NCI-H146 treated with DMSO at 0.1 percent for 48 hours (cell line): Measurements from ENCODE around the gene MLLT11.
"Not testable (repeated sequence)": the region's sequence is repeated elsewhere in the genome, so short reads cannot be mapped to it uniquely, and the experiment has no call there.

Experiments
- DNase-seq: peaks from one replicate; lab custom pipeline; 2025; ENCODE audit not compliant: unreplicated experiment; lab: John Stamatoyannopoulos, UW

MLLT11 gene

DNA sequence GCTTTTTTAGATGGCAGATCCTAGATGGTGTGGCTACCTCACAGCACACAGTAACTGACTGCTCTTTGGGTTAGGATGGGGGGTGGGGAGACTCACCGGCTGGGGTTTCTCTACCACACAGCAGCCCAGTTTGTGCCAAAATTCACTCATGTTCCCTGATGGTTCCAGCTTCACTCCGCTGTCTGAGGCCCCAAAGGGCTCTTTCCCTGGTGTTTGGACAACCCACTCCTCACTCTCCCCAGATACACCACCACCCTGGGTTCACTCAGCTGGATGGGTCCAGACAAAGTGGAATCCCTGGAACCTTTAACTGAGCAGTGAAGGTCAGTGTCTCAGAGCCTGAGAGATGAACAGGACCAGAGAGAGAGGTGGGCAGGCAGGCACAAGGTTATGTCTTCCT is 4.6 kb upstream of the MLLT11 start:
- DNase-seq: no peak

DNA sequence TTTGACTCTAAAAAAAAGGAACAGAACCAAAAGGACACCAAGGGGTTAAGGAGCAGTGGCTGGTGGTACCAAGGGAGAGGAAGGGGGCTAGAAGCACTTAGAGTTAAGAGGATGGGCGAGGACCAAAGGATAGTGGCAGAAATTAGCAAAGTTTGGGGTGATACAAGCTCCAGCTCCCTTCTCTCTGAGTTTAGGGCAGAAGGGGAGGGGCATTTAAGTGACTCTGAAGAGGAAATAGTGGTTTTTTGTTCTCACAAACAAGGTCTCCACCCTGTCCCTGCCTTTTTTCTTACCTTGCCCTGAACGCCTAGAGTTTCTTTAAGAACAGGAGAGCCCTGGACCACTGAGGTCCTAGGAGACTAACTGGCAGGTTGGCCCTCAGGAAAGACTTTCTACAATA is 4.0 kb upstream of the MLLT11 start:
- no peak for DNase-seq

DNA sequence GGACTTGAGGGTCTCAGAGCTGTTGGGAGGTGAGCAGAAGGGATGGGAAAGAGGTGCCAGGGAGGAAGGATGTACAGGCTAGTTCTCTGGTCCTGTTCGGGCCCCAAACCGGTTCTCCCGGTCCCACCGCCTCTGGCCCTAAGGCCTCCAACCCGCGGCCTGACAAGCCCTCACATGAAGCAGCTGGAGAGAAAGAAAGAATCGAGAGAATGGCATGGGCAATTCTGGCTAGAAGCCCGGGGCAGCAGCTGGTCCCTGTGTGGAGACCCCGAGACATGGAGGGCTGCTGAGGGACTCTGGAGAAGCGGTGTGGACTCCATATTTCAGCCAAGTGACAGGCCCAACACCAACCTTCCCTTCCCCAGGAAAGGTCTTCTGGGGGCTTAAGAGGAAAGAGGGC is 1.5 kb upstream of the MLLT11 start:
- peak; percentile 10 for DNase-seq

DNA sequence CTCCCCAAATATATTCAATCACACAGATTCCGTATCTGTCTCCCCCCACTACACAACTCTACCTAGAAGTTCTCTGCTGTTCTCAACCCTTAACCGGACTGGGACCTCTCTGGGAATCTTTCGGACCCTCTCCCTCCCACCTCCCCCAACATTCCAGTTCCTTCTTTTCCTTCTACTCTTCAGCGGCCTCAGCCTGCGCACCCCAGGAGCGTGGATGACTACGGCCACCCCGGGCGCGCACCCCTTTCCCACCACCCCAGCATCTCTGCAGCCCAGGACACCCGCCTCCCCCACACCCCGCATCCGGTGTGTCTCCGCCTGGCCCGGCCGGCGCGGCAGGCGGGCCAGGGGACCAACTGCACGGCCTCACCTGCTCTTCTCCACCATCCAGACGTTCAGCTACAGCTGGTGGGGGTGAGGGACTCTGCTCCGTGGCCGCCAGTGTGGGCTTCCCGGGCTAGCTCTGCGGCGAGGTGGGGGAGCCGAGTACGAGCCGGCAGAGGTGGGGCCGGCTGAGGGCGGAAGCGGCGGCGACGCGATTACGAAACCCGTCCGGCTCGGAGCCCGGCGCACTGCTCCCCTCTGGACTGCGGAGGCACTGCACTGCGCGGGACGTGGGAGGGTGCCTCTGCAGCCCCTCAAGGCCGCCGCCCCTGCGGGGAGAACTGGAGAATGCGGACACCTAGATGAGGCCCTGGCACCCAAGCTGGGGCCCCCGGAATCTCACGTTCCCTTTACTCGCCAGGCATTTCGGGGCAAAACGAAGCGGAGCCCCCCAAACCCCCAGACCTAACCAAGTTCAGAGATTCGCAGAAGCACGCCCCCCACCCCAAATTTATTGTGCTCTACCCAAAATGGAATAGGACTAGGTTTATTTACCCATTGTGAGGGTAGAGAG is 839 bp upstream of the MLLT11 start, which contains the start of gene CDC42SE1:
Gene CDC42SE1, minus strand, starts transcription at position 514 of the 898 bp plus-strand sequence. CDS start 3,892 bp downstream, outside the sequence.
- peak; percentile 75 for DNase-seq

DNA sequence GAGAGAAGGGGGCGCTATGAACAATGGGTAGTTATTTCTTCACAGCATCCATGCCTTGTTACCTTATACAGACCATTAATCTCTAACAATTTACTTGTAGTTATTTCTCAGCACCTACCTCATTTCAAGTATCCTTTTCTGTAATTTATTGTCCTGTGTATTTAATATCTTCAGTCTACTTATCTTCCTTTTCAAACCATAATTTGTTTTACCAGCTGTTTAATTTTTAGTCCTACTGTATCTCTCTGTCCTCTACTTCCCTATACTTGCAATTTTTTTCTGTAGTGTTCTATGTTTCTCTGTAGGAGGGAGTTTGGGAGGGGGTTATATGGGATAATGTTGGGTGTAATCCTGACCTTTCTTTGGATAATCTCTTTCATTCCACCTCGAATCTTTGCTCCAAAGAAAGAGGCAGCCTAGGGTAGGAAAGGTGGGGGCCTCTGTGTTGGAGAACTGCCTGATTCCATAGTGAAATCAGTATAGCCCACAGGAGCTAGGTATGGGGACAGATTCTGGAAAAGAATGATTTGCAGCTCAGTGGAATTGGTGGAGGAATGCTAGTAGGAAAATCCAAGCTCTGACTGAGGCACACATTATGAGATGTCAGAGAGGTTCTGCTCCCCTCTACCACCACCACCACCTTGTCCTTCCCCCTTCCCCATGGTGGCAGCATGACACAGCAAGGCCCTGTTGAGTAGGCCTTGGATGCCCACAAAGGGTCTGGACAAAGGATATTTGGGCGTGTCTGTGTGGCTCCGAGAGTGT is 642 bp downstream of the MLLT11 start:
- peak; percentile 54 for DNase-seq

DNA sequence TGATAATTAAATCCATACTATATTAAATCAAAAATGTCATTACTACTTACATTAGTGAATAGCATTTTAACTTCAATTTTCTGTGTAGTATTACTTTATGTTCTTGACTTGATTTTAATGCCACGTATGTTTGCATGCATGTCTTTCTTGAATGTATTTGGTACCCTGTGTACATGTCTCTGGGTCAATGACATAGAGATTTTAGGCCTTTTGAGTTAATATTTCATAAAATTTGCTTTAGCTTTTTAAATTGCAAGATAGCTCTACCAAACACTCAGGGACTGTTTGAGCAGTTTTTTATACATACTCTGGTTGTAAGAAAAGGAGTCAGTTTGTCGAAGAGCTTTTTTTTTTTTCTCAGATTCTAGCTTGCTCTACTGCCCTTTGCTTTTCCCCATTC is 1.5 kb downstream of the MLLT11 start:
- no peak for DNase-seq

DNA sequence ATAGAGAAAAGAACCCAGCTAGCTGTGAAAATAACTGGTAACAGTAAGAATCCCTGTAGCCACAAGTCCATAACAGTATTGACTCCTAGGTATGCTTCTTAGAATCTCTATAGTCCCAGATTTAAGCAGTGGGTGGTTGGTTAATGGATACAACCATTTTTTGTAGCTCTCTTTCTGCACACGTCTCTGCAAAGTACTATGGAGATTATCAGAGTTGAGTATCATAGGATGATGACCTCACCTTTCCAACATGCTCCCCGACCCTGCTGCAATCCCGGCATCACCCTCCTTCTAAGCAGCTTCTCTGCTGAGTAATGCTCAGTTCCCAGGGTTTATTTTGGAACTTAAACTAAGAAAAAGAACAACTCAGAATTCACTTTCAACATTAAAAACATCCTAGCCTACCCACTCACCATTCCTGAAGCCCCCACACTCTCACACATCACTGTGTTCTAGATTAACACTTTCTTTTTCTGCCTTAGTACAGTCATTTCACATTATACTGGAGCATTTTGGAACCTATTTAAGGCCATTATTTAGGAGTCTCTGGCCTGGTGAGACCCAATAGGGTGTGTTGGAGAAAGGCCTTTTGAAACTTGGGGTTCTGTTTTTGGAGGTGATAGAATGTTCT is 2.7 kb downstream of the MLLT11 start:
- DNase-seq: no peak

DNA sequence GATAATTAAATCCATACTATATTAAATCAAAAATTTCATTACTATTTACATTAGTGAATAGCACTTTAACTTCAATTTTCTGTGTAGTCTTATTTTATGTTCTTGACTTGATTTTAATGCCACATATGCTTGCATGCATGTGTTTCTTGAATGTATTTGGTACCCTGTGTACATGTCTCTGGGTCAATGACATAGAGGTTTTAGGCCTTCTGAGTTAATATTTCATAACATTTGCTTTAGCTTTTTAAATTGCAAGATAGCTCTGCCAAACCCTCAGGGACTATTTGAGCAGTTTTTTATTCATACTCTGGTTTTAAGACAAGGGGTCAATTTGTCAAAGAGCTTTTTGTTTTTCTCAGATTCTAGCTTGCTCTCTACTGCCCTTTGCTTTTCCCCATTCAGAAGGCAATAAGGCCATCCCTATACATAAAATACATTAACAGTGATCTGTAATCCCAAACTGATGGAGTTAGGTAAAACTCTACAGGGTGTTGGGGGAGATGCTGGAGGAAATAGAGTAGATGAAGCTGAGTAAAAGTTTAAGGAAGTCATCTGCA is 5.0 kb downstream of the MLLT11 start:
- DNase-seq: no peak

DNA sequence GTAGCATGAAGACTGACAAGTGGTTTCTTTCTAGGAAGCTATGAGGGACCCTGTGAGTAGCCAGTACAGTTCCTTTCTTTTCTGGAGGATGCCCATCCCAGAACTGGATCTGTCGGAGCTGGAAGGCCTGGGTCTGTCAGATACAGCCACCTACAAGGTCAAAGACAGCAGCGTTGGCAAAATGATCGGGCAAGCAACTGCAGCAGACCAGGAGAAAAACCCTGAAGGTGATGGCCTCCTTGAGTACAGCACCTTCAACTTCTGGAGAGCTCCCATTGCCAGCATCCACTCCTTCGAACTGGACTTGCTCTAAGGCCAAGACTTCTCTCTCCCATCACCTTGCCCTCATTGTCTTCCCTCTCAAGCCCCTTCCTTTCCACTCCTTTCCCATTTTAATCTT is 7.0 kb downstream of the MLLT11 start:
- no peak for DNase-seq

DNA sequence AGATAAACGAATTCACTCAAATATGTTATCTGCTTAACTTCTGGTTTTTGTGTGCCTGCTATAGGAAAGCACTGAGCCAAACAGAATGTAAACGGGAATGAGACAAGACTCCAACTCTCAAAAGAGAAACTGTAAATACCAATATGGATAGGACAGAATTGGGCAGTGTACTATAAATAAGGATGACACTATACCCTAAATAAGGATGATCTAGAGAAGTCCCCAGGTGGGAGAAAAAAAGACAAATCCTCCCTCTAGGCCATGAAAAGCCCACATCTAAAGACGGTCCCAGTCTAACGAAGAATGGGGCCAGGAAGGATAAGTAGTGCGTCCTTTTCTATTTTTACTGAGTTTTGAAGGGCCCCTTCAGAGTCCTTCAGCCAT is 8.9 kb downstream of the MLLT11 start:
- no peak for DNase-seq

DNA sequence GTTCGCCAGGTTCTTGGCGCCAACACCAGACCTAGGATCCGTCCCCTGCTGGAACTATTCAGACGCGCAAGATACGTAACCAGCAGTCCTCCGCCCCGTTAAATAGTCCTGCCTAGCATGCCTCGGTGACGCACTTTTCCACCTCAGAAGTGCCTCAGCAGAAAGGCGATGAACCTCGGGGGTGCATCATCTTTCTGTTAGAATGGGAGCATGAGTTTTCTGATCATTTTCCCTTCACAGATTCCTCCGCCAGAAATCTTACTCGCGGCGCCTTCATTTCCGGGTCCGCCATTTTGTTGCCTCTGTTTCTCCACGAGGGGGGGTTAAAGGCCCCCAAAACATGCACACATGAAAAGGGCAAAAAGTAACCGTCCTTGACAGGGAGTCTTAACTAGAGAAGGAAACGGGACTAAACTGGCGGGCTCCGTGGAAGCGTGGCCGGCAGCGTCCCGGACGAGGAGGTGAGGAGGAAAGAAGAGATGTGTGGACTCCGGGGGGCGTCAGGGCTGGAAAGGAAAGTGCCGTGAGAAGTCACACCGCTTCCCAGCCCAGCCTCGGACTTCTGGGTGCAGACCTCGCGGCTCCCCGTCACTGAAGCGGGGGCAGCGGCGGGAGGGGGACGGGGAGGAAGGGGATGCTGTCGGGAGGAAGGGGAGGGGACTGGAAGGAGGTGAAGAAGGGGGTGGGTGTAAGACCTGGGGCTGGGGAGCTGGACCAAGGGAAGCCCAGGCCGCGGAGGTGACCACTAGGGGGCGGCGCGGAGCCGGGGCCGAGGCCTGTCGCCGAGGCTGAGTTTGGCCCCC is 10.5 kb downstream of the MLLT11 start, which contains the start of gene GABPB2:
Gene GABPB2, plus strand, starts transcription at position 288 of the 803 bp plus-strand sequence. CDS start 17,429 bp downstream, outside the sequence.
- peak; percentile 75 for DNase-seq

DNA sequence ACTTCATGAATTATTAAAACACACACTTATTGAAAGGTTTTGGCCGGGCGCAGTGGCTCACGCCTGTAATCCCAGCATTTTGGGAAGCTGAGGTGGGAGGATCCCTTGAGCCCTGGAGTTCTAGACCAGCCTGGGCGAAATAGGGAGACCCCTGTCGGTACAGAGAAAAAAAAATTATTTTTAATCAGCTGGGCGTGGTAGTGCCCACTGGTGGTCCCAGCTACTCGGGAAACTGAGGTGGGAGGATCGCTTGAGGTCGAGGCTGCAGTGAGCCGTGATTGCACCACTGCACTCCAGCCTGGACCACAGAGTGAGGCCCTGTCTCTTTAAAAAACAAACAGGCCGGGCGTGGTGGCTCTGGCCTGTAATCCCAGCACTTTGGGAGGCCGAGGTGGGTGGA is 12.0 kb downstream of the MLLT11 start:
- DNase-seq: no peak

DNA sequence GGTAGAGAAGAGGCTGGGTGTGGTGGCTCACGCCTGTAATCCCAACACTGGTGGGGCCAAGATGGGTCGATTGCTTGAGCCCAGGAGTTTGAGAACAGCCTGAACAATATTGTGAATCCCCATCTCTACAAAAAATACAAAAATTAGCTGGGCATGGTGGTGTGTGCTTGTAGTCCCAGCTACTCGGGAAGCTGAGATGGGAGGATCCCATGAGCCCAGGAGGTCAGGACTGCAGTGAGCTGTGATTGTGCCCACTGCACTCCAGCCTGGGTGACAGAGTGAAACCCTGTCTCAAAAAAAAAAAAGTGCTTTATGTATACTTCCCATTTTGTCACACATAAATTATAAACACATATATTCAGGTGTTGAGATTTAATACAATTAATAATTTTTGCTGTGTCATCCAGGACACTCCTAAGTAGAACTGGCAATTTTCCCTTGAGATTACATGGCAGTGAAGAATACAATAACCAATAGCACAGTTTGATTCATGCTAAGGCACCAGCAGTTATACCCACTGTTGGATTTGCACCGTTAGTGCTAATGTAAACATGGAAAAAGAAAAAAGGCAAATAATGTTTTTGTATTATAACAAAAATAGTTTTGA is 25.9 kb downstream of the MLLT11 start:
- peak; percentile 15 for DNase-seq

DNA sequence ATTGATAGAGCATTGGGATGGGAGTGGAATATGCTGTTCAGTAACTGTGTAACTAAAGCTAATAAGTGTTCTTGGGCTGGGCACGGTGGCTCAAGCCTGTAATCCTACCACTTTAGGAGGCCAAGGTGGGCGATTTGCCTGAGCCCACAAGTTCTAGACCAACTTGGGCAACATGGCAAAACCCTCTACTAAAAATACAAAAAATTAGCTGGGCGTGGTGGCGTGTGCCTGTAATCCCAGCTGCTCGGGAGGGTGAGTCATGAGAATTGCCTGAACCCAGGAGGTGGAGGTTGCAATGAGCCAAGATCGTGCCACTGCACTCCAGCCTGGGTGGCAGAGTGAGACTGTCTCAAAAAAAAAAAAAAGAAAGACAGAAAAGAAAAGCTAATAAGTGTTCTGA is 37.2 kb downstream of the MLLT11 start:
- DNase-seq: not testable (repeated sequence)

DNA sequence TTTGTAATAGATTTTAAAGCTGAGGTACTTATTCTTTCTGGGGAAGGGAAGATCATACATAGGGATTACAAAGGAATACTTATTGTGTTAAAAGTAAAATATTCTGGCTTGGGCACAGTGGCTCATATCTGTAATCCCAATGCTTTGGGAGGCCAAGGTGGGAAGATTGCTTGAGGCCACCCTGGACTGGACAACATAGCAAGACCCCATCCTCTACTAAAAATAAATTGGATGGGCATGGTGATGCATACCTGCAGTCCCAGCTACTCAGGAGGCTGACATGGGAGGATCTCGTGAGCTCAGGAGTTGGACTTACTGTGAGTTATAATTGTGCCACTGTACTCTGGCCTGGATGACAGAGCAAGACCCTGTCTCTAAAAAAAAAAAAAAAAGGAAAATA is 37.9 kb downstream of the MLLT11 start:
- DNase-seq: no peak

DNA sequence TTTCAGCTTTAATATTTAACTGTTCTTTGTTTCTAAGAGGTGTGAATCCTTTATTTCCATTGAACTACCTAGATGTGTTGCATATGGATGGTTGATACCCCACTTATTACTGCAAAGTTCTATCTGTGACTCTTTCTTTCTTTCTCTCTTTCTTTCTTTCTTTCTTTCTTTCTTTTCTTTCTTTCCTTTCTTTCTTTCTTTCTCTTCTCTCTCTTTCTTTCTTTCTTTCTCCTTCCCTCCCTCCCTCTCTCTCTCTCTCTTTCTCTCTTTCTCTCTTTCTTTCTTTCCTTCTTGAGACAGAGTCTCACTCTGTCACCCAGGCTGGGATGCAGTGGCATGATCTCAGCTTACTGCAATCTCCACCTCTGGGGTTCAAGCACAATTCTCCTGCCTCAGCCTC is 44.4 kb downstream of the MLLT11 start:
- no peak for DNase-seq

DNA sequence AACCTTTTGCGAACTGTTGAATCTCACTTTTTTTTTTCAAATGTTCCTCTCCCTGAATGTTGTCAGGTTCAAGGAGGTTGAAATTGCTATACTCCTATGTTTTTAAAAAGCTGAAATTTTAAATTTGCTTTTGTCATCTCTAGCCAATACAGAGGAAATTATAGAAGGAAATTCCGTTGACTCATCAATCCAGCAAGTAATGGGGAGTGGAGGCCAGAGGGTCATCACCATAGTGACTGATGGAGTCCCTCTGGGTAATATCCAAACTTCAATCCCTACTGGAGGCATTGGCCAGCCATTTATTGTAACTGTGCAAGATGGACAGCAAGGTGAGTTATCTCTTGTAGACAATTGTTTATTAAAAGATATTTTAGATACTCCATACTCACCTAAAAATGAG is 46.7 kb downstream of the MLLT11 start:
- DNase-seq: no peak

DNA sequence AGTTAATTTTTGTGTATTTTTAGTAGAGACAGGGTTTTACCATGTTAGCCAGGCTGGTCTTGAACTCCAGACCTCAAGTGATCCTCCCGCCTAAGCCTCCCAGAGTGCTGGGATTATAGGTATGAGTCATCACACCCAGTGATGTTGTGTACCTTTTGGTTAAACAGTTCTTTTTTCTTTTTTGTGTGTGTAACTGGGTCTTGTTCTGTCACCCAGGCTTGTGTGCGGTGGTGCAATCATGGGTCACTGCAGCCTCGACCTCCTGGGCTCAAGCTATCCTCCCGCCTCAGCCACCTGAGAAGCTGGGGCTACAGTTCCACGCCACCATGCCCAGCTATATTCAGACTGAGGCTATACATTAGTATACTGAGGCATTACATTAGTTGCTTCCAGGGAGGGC is 48.1 kb downstream of the MLLT11 start:
- DNase-seq: no peak

DNA sequence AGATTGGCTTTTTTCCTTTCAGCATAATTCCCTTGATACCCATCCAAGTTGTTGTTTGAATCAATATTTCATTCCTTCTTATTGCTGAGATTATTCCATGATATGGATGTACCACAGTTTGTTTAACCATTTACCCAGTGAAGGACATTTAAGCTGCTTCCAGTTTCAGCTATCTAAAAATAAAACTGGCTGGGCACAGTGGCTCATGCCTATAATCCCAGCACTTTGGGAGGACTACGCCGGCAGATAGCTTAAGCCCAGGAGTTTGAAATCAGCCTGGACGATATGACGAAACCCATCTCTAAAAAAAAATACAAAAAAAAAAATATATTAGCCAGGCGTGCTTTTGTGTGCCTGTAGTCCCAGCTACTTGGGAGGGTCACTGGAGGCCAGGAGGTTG is 53.7 kb downstream of the MLLT11 start:
- DNase-seq: no peak
